H1 (cell line): Measurements from ENCODE around the gene ZFPL1. TPM values are rescaled to one million over a fixed set of nuclear protein-coding genes. Genes with fewer than 3 reads are reported as not detected.

Experiments
- CTCF ChIA-PET: fragments of 300-600 bp; sonication (Branson Sonifier 250); formaldehyde crosslinking; loops from one replicate; lab custom pipeline; 2021; ENCODE audit not compliant: partially characterized antibody; lab: Charles Lee
- POLR2A ChIA-PET: fragments of 300-600 bp; sonication (Branson Sonifier 250); formaldehyde crosslinking; loops from one replicate; lab custom pipeline; 2021; ENCODE audit warnings: inconsistent platforms; ENCODE audit not compliant: partially characterized antibody; lab: Charles Lee
- DNase-seq, 2 experiments: peaks; one replicate each; pipeline versions ENCODE4 v3.0.0 to v3.0.0-alpha.2; 2010 to 2022; ENCODE audit warnings: low spot score in 2 of 2, low read depth in 1 of 2, mixed read lengths in 1 of 2
- FAIRE-seq: peaks from 2 replicates; lab custom pipeline; 2011; peaks lifted over from hg19 to GRCh38; lab: Jason Lieb, UNC
- H2AFZ ChIP-seq: 2 replicates; pipeline ENCODE4 v1.8.1; 2012; ENCODE audit warnings: low read length, inconsistent platforms
- H2AK5ac ChIP-seq: 2 replicates; pipeline ENCODE4 v1.6.1; 2013; ENCODE audit warnings: low read depth, low read length
- H2BK120ac ChIP-seq: replicated peaks from 2 replicates; pipeline ENCODE3; 2013; ENCODE audit warnings: low read depth, low read length, inconsistent platforms
- H2BK12ac ChIP-seq: 2 replicates; pipeline ENCODE4 v1.6.1; 2013; ENCODE audit warnings: low read depth, low read length
- H2BK15ac ChIP-seq: 2 replicates; pipeline ENCODE4 v1.6.1; 2013; ENCODE audit warnings: low read length
- H2BK20ac ChIP-seq: 2 replicates; pipeline ENCODE4 v1.6.1; 2013; ENCODE audit warnings: low read length
- H2BK5ac ChIP-seq: 2 replicates; pipeline ENCODE4 v1.6.1; 2013; ENCODE audit warnings: low read depth, low read length
- H3K14ac ChIP-seq: 2 replicates; pipeline ENCODE4 v1.6.1; 2013; ENCODE audit warnings: inconsistent platforms; ENCODE audit not compliant: insufficient read length
- H3K18ac ChIP-seq: 2 replicates; pipeline ENCODE4 v1.6.1; 2013; ENCODE audit warnings: low read length; ENCODE audit errors: extremely low read depth
- H3K23ac ChIP-seq: 2 replicates; pipeline ENCODE4 v1.6.1; 2013; ENCODE audit warnings: inconsistent platforms; ENCODE audit not compliant: insufficient read length
- H3K23me2 ChIP-seq: 2 replicates; pipeline ENCODE4 v1.6.1; 2013; ENCODE audit warnings: low read depth, low read length
- H3K27ac ChIP-seq: 2 replicates; pipeline ENCODE4 v1.6.1; 2011; ENCODE audit warnings: low read depth, low read length, inconsistent platforms
- H3K27me3 ChIP-seq, 4 experiments: replicated peaks in 1 of 4; 1 replicate in 1 of 4; 2 replicates in 3 of 4; pipeline versions ENCODE4 v1.6.1 to v1.8.1; 2011 to 2013; ENCODE audit warnings: low read length in 3 of 4, mild to moderate bottlenecking in 3 of 4, inconsistent platforms in 2 of 4, mixed read lengths in 2 of 4, moderate library complexity in 1 of 4; ENCODE audit not compliant: control insufficient read depth in 3 of 4, insufficient read depth in 3 of 4; ENCODE audit errors: extremely low read depth in 1 of 4
- H3K36me3 ChIP-seq, 4 experiments: 2 replicates each; pipeline versions ENCODE4 v1.6.1 to v1.8.1; 2011 to 2013; ENCODE audit warnings: mild to moderate bottlenecking in 4 of 4, low read length in 3 of 4, moderate library complexity in 2 of 4, control low read depth in 1 of 4, inconsistent platforms in 1 of 4; ENCODE audit not compliant: insufficient read depth in 4 of 4, control insufficient read depth in 2 of 4
- H3K4ac ChIP-seq: replicated peaks from 2 replicates; pipeline ENCODE3; 2013; ENCODE audit warnings: low read length, low read depth, mixed read lengths, inconsistent platforms; ENCODE audit not compliant: insufficient read length
- H3K4me1 ChIP-seq, 4 experiments: replicated peaks in 1 of 4; 1 replicate in 1 of 4; 2 replicates in 3 of 4; pipeline versions ENCODE4 v1.6.1 to v1.8.1; 2011 to 2013; ENCODE audit warnings: low read length in 3 of 4, inconsistent platforms in 2 of 4, mixed read lengths in 1 of 4; ENCODE audit not compliant: insufficient read depth in 4 of 4, control insufficient read depth in 3 of 4
- H3K4me2 ChIP-seq, 2 experiments: 2 replicates each; pipeline versions ENCODE4 v1.6.1 to v1.8.1; 2011 to 2013; ENCODE audit warnings: low read depth in 2 of 2, low read length in 2 of 2, control low read depth in 1 of 2, inconsistent platforms in 1 of 2, mild to moderate bottlenecking in 1 of 2; ENCODE audit not compliant: insufficient read depth in 1 of 2
- H3K4me3 ChIP-seq, 4 experiments: fragments of 200-600, 300-600 bp in 1 of 4; sonication (generic), shearing (Covaris generic), sonication (Bioruptor Twin) in 1 of 4; 2 replicates each; pipeline versions ENCODE4 v1.5.1 to v1.8.1; 2011 to 2016; ENCODE audit warnings: low read length in 4 of 4, low read depth in 3 of 4, control low read depth in 2 of 4, inconsistent platforms in 2 of 4, mild to moderate bottlenecking in 2 of 4, mixed read lengths in 1 of 4, moderate library complexity in 1 of 4; ENCODE audit not compliant: insufficient read depth in 2 of 4; ENCODE audit errors: extremely low read depth in 1 of 4
- H3K56ac ChIP-seq: replicated peaks from 2 replicates; pipeline ENCODE3; 2013; ENCODE audit warnings: low read depth, mild to moderate bottlenecking, mixed read lengths, low read length, inconsistent platforms; ENCODE audit not compliant: insufficient read length
- H3K79me1 ChIP-seq: 2 replicates; pipeline ENCODE4 v1.6.1; 2013; ENCODE audit warnings: low read depth, low read length, control low read depth
- H3K79me2 ChIP-seq, 2 experiments: 2 replicates each; pipeline versions ENCODE4 v1.6.1 to v1.8.1; 2012 to 2013; ENCODE audit warnings: low read length in 2 of 2, mild to moderate bottlenecking in 2 of 2, inconsistent platforms in 1 of 2; ENCODE audit not compliant: insufficient read depth in 2 of 2, control insufficient read depth in 1 of 2
- H3K9ac ChIP-seq, 4 experiments: replicated peaks in 1 of 4; 1 replicate in 1 of 4; 2 replicates in 3 of 4; pipeline versions ENCODE4 v1.6.1 to v1.8.1; 2011 to 2013; ENCODE audit warnings: low read depth in 3 of 4, low read length in 3 of 4, control low read depth in 2 of 4, mild to moderate bottlenecking in 2 of 4, moderate library complexity in 2 of 4, inconsistent platforms in 1 of 4; ENCODE audit errors: extremely low read depth in 1 of 4
- H3K9me3 ChIP-seq, 2 experiments: 2 replicates each; pipeline versions ENCODE4 v1.6.1 to v1.8.1; 2012 to 2013; ENCODE audit warnings: mild to moderate bottlenecking in 2 of 2, moderate library complexity in 2 of 2, control low read depth in 1 of 2, inconsistent platforms in 1 of 2, low read depth in 1 of 2, low read length in 1 of 2, mixed read lengths in 1 of 2; ENCODE audit not compliant: insufficient read depth in 2 of 2
- H4K20me1 ChIP-seq, 2 experiments: replicated peaks in 1 of 2; 2 replicates each; pipeline versions ENCODE3 to v1.8.1; 2011 to 2013; ENCODE audit warnings: inconsistent platforms in 2 of 2, low read length in 2 of 2, mild to moderate bottlenecking in 1 of 2; ENCODE audit not compliant: insufficient read depth in 2 of 2, control insufficient read depth in 1 of 2
- H4K5ac ChIP-seq: 2 replicates; pipeline ENCODE4 v1.6.1; 2013; ENCODE audit warnings: low read length, low read depth, mixed read lengths, inconsistent platforms; ENCODE audit not compliant: insufficient read length
- H4K8ac ChIP-seq: 2 replicates; pipeline ENCODE4 v1.8.0; 2013; ENCODE audit warnings: mild to moderate bottlenecking, moderate library complexity, low read length, inconsistent platforms; ENCODE audit not compliant: insufficient read depth; ENCODE audit errors: extremely low read depth
- H4K91ac ChIP-seq: replicated peaks from 2 replicates; pipeline ENCODE3; 2013; ENCODE audit warnings: low read length, mixed read lengths, inconsistent platforms; ENCODE audit not compliant: insufficient read length
- KDM1A ChIP-seq: fragments of 200-600, 300-600 bp; sonication (generic); IDR thresholded peaks from 2 replicates; pipeline ENCODE4 v1.7.1; 2016; ENCODE audit warnings: mild to moderate bottlenecking, low read length, borderline replicate concordance
- PHF8 ChIP-seq: fragments of 200-600 bp; sonication (generic); conservative IDR thresholded peaks from 2 replicates; pipeline ENCODE4 v1.7.1; 2012; ENCODE audit warnings: low read depth, mild to moderate bottlenecking, inconsistent platforms, low read length, moderate library complexity
- POLR2A ChIP-seq, 2 experiments: IDR thresholded peaks; 1 replicate in 1 of 2; 2 replicates in 1 of 2; pipeline ENCODE4 v1.6.1; 2011; ENCODE audit warnings: low read depth in 2 of 2, low read length in 2 of 2, mild to moderate bottlenecking in 2 of 2; ENCODE audit errors: control extremely low read depth in 1 of 2
- RFX5 ChIP-seq: IDR thresholded peaks from 2 replicates; pipeline ENCODE4 v1.6.1; 2011; ENCODE audit warnings: low read depth, low read length, improper control_type of control experiment, borderline replicate concordance
- SP2 ChIP-seq: IDR thresholded peaks from 2 replicates; pipeline ENCODE4 v1.6.1; 2012; ENCODE audit warnings: mild to moderate bottlenecking, low read length, inconsistent platforms
- SP4 ChIP-seq: IDR thresholded peaks from 2 replicates; pipeline ENCODE4 v1.6.1; 2012; ENCODE audit warnings: low read length, inconsistent platforms
- SRF ChIP-seq: IDR thresholded peaks from 2 replicates; pipeline ENCODE4 v1.6.1; 2011; ENCODE audit warnings: mild to moderate bottlenecking, low read depth, low read length, moderate library complexity
- WGBS, 2 experiments: shearing (Covaris generic) in 1 of 2; methylation state at CpG; one replicate each; pipeline versions ENCODE4 v1.1.6 to v1.1.7; 2013 to 2015; ENCODE audit warnings: low lambda C conversion rate in 2 of 2, mixed read lengths in 2 of 2, inconsistent platforms in 1 of 2, low coverage in 1 of 2, missing lambda C conversion rate in 1 of 2; ENCODE audit not compliant: insufficient replicate concordance in 2 of 2, insufficient coverage in 1 of 2, insufficient read length in 1 of 2; ENCODE audit errors: extremely low coverage in 1 of 2, missing lambda C conversion rate in 1 of 2; 5-methylcytosine and 5-hydroxymethylcytosine counted together
- polyA plus RNA-seq, 7 experiments: library from polyadenylated mRNA; depleted of rRNA in 3 of 7; stranded (reverse) in 5 of 7; unstranded in 2 of 7; fragments of >200 nt in 5 of 7; fragments of 200-250 nt in 2 of 7; gene quantifications; 1 replicate in 5 of 7; 2 replicates in 1 of 7; 4 replicates in 1 of 7; pipeline versions ENCODE4 v1.2.1 to v1.2.3, GENCODE V29; 2011 to 2013; ENCODE audit warnings: missing spikeins in 2 of 7, mixed read lengths in 2 of 7
- total RNA-seq: library from RNA; stranded (reverse); fragmentation: NEBNext Ultra II Directional; extraction: Animal tissue kit (Norgen Biotek cat#: 25700); gene quantifications from 2 replicates; pipeline ENCODE4 v1.2.1, GENCODE V29; 2021

The ZFPL1 gene
- total and polyA plus RNA-seq, 2 of the 8 experiments (the other 6 are each of a cell fraction or from before 2014, with no cell fraction given): 21.5 to 76.8 TPM

- Histone ChIP-seq H3K27me3 (no peaks in the 10 kb centered on the region), H3K4me2 (no peak overlapping the region), H4K20me1 (peaks cover 0 to 4% of the 10 kb centered on the region in 2 experiments), H3K27ac (no peak overlapping the region), H2BK12ac (no peak overlapping the region), H3K79me2 (peaks cover 10 to 18% of the 10 kb centered on the region in 2 experiments), H2AFZ (no peak overlapping the region), H2BK20ac (no peak overlapping the region), H3K79me1 (peaks cover 17% of the 10 kb centered on the region), H3K56ac (no peak overlapping the region), H4K5ac (no peak overlapping the region), H2BK5ac (no peak overlapping the region), H4K91ac (no peak overlapping the region), H3K4me3 (no peak overlapping the region), H3K9me3 (no peaks in the 10 kb centered on the region), H3K18ac (no peak overlapping the region), H4K8ac (no peak overlapping the region; the same call in 1 of the 2 replicates), H2BK15ac (no peak overlapping the region), H3K23me2 (peaks cover 8% of the 10 kb centered on the region), H2AK5ac (no peak overlapping the region), H3K9ac (no peak overlapping the region), H3K36me3 (peaks cover 2 to 14% (median 11%) of the 10 kb centered on the region in 4 experiments; a peak in 6 of 8 replicates), H2BK120ac (no peak overlapping the region), H3K4ac (no peak overlapping the region), H3K23ac (no peak overlapping the region), H3K4me1 (peaks cover 0 to 9% (median 4%) of the 10 kb centered on the region in 4 experiments; a peak in 5 of 7 replicates), H3K14ac (no peak overlapping the region)
- WGBS, 2 experiments: 90% methylated on average over 11 of the region's 11 CpGs; no CpG with 5 or more reads in 1 of the 2 experiments
- TF ChIP-seq SRF (no peak), RFX5 (no peak), SP4 (no peak), POLR2A (IDR thresholded peaks at IDR 0.05; ENCODE audit: control extremely low read depth in 1 of 2, low read depth in 2 of 2, low read length in 2 of 2) (peak in 1 of 2 experiments; percentile 24; a peak in 1 of 3 replicates), SP2 (no peak), PHF8 (no peak), KDM1A (no peak)
- POLR2A ChIA-PET: interaction anchor here (0.7 to 16.8 kb wide), 4 partner anchors 10 to 30 kb away, joined by 3 to 230 read pairs (median 26); partner anchors contain the start of genes CDCA5, VPS51, ZFPL1 and ZNHIT2
- FAIRE-seq (no peak), DNase-seq (no peak)
- CTCF ChIA-PET: interaction anchor here (0.9 to 2.3 kb wide), 4 partner anchors 22 to 238 kb away, joined by 3 to 7 read pairs (median 3); no protein-coding TSS in a partner anchor
Measured at GRCh38 chr11:65087216-65087615, 3.2 kb downstream of the ZFPL1 start.
